Stimulated activated CD8-positive, alpha-beta memory T cell treated with anti-CD3 and anti-CD28 coated beads, Interleukin-4, amount 100 ng/mL, for 24 hours (primary cell): ENCODE results near the gene SNX7.

ENCODE experiments used
- DNase-seq: peaks from one replicate; pipeline ENCODE4 v3.0.0-alpha.2; 2020; ENCODE audit warnings: low read depth

SNX7 gene

DNA sequence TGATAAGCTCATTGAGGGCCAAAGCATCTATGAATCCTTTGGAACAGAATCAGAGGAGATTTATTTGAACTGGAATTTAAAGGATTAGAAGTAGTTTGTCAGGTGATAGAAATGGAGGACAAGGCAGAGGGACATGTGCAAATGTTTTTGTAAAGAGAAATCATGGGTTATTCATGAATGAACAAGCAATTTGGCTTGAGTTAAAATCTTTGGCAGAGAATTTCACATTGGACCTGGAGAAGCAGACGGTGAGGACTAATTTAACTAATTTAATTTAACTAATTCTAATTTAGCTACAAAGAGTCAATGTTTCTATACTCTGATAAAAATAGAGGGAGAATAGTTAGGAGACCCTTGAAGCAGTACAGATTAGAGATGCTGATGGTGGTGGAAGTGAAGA, 36.3 kb downstream of the SNX7 start:
- DNase-seq = no peak

DNA sequence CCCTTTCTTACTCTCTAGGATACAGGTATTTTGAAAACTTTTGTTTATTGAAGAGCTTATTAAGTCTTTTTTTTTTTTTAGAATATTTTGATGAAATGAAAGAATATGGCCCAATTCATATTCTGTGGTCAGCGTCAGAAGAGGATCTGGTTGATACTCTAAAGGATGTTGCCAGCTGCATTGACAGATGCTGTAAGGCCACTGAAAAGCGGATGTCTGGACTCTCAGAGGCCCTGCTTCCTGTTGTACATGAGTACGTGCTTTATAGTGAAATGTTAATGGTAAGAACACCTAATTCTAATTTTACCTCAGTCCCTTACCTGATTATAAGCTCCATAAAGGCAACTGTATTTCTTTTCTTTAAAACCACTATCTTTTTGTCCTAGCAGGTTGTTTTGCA, 37.1 kb downstream of the SNX7 start:
- no peak for DNase-seq

DNA sequence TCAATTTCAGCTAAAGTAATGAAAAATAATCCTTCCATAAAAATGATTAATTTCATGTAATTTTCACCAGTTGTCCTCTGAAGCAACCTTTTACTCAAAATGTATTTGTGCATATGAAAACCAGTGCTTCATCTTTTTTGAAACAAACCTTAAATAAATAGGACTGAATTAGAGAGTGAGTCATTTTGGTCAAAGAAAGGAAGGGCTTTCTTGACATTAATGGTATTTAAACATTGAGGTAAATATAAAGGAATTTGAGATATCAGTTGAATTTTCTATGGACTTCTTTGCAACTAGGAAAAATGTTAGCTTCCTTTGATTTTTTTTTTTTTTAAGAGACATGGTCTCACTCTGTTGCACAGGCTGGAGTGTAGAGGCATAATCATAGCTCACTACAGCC, 38.7 kb downstream of the SNX7 start:
- DNase-seq = no peak

DNA sequence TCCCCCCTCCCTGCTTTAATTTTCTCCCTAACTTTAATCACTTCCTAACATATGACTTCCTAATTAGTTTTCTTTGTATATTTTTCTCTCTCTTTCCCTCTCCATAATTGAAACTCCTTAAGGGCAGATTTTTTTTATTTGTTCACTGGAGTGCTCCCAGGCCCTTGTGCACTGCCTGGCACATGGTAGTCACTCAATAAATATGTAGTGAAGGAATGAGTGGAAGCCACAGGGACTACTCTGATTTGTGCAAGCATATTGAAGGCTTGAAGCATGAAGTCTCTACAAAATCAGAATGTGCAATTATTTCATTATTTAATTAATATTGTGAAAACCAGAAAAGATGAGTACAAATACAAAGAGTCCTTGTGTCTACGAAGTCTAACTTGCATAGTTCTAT, 41.5 kb downstream of the SNX7 start:
- no peak for DNase-seq

DNA sequence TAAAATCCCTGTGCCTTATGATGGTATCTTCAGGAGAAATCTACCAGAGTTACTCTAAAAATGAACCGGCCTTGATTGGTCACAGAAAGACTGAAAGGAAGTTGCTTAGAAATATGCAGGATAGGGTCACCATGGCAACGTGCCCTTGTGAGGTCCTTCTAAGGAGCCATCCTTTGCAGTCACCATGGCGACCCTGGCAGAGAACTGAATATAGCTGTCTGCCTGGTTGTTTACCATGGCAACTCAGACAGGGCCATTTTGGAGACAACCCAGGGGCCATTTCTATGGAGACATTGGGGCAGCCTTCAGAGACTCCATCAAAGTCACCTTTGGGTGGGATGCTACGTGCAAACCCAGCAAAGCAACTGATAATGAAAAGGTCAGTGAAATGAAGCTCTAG, 43.0 kb downstream of the SNX7 start:
- DNase-seq = no peak

DNA sequence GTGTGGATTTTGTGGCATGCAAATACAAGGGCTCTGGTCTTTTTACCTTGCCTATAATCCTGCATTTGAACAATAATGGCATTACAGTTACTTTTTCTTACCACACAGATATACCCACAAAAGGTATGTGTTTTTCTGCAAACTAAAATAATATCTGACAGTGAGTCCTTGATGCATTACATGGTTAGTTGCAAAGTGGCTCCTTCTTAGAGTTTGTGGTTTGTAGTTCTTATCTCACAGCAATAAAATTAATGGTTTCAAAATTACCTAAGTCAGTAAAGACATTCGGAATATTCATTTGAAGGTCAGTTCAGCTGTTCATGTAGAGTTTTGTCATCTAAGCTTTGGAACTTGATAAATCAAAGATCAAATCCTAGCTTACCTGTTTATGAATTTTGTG, 43.5 kb downstream of the SNX7 start:
- no peak for DNase-seq

DNA sequence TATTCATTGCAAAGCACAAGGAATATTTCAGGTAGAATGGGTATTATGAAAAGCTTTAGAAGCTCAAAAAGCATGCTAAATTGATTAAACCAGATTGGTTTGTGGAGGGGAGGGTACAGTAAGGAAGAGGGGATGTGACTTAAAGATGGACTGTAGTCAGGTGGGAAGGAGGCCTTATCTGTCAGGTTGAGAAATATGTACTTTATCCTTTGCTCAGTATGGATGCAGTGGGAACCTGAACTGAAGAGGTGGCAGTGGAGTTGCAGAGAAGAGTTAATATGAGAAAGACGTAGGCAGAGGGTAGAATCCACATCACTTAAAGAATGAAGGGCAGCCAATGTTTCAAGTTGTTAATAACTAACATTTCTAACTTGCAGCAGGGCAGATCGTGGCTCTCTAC, 44.1 kb downstream of the SNX7 start:
- no peak for DNase-seq

DNA sequence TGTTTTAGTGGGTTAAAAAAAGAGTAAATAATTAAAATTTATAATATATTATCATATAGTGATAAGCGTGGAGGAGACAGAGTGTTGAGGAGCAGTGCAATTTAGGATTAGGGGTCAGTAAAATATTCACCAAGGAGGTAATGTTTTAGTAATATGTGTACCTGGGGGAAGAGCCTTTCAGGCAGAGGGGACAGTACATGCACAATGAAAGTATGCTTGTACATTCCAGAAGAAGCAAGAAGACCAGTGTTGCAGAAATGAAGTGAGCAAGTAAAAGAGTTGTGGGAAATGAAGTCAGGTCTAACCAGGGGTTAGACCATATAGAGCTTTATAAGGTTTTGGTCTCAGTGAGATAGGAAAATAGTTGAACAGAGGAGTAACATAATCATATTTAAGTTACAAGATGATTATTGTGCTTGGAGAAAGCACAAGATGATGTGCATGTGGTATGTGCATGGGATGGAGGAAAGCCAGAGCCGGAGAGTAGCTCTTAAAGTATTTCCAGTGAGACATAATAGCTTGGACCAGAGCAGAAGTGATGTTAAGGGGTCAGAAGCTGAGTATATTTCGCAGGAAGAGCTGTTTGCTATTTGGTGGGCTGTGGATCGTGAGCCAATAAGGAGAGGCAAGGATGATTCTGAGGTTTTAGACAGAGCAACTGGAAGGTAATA, 44.8 kb downstream of the SNX7 start:
- no peak for DNase-seq

DNA sequence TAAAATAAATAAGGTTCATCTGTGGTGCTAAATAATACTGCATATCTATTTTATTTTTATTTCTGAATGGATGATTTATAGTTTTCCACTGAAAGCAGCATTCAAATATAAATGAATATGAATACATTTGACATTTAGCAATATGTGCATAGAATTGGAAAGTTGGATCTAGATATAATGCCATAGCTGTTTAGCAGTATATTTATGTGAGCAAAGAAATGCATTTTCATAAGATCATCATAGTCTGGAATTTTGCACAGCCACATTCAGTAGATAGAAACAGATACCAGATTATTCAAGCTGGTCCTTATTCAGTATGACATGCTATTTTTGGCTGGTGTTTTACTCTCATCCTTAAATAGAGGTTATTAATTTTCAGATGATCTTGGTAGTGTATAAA, 46.0 kb downstream of the SNX7 start:
- no peak for DNase-seq

DNA sequence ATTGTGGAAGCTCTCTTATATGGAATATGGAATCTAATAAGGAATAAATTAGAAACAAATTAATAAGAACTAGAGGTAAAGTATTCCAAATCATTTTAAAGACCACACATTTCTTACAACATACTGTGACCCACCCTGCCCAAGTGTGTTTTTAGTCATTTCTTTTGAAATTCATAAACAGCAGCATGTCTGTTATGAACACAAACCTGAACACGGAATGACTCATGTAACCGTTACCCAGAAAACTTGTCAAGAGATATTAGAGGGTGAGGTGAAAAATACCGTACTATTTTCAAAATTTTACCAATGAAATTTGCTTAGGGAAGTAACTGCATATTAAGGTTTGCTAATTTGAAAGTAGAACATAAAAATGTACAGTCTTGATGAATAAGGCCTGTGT, 48.4 kb downstream of the SNX7 start:
- no peak for DNase-seq

DNA sequence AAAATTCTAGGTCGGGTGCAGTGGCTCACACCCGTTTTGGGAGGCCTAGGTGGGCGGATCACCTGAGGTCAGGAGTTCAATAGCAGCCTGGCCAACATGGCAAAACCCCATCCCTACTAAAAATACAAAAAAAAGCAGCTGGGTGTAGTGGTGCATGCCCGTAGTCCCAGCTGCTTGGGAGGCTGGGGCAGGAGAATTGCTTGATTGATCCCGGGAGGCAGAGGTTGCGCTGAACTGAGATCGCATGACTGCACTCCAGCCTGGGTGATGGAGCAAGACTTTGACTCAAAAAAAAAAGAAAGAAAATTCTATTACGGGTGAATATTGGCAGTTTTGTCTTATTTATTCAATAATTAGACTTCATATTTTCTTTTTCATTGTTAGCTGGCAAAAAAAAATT, 62.1 kb downstream of the SNX7 start:
- DNase-seq = no peak

DNA sequence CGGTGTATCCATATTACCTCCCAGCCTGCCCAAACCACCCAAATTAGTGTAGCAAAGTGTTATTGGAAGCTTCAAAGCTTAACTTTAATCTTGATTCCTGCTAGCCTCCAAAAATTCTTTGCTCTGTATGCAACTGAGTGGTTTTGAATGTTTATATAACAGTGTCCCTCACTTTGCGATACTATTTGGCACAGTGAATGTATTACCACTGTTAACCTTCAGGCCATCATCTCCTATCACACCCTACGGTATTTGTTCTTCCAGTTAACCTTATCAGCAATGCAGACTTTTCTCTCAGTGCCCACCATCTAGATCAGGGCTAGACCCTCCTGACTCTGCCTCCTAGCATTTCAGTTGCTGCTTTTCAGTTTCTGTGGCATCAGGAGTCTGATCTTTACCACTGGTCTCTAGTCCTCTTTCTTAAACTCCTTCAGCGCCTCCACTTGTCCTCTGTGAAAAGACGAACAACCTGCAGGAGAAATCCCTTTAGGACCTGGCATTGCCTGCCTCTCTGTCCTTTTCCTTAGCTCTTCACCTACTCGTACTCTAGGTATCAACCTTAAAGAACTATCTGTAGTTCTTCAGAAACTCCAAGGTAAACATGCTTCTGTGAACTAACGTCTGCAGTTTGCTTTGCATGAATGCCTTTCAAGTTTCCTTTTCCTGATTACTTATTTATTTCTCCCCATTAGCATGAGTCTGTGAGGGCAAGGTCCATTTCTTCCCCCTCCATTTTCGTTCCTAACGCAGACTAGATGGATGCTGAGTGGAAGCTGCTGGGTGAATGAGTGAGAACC, 71.7 kb downstream of the SNX7 start:
- no peak for DNase-seq

DNA sequence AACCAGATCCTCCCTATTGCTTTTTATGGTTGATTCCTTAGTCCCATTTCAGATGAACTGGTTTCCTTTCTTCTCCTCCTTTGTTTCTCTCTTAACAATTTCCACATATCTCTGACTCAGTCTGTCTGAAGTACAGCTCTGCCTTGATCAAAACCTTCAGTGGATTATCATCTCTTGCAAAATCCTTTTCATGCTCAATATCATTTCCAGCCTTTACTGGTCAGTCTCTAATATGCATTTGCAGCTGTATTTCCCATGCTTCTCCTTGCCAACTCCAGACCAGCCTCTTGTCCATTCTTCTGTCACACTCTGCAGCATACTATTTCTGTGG, 72.2 kb downstream of the SNX7 start:
- no peak for DNase-seq

DNA sequence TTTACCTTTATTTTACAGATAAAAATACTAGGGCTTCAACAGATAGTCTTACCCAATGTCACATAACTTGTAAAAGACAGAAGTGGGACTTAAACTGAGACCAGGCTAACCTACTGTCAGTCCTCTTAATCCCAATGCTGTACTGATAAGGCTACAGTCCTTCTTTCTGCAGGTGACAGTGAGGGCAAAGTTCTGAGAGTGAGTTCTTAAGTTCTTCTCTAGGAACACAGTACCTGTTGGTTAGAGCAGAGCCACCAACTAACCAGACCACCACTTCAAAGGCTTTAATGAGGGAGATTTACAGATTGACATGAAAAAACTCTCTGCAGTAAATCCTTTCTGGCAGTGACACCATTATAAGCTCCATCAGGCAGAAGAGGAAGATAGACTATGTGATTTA, 74.2 kb downstream of the SNX7 start:
- DNase-seq = no peak

DNA sequence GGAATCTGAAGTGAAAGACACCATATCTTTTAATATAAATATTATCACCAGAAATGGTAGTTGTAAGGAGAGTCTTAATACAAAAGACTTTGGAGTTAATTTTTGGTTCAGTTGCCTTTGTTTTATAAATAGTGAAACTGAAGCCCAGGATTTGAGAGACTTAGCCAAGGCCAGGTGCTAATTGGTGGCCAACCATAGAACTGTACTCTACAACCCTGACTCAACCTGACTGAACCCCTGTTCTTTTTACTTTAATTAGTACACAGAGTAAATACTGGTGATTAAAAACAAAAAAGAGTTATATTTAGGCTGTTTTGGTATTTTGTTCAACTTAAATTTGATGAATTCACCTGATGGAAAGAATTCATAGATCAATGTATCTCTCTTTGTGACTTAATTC, 76.3 kb downstream of the SNX7 start:
- no peak for DNase-seq

DNA sequence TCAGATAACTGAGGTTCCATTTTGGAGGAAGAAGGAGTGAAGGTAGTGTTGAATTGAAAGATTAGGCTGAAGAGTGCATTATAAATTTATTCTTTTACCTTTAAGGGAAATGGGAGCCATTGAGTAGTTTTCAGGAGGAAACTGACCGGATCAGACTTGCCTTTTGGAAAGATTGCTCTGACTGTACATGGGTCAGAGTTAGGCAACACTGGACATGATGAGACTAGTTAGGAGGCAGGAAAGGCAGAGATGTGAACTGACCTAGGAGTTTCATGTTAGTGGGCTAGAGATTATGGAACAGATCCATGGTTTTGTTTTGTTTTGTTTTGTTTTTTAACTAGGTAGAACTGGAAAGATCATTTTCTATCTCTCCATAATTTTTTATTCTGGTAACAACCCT, 78.2 kb downstream of the SNX7 start:
- no peak for DNase-seq

DNA sequence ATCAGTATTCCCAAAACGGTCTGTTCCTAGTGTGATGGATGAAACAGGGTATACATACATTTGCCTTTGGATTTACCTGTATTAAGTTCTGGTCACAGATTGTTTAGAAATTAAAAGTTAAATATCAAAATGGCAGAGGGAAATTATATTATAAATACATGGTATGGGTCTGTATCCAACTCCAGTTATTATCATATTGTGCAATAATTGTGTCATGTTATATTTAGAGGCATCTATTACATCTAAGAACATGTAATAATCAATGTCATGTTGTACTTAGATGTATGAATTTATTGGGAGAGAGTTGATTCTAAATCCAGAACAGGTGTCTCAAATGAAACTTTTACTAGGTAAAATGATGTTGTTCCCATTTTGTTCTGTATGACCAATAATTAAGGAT, 79.6 kb downstream of the SNX7 start:
- no peak for DNase-seq

DNA sequence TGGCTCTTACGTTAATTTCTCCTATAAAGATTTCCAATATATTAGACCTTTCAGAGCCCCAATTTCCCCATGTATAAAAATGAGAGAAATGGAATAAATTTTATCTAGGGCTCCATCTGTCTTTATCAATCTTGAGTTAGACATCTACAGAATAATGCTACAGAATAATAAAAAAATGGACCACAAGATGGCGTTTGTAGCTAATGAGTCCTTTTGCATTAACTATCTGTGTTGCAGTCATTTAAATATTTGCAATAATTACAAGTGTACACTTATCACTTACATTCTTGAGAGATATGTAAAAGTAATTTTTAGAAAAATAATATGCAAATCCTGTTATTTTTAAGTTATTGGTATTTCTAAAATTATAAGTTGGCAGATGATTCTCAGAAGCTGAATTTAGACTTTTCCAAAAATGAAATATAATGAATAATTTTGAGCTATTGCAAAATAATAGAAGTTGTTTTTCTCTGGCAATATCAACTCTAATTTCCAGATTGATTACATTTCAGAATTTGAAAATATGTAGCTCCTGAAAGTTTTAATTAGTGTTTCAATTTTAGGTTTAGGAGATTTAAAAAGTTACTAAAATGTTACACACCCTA, 87.7 kb downstream of the SNX7 start:
- DNase-seq = no peak

DNA sequence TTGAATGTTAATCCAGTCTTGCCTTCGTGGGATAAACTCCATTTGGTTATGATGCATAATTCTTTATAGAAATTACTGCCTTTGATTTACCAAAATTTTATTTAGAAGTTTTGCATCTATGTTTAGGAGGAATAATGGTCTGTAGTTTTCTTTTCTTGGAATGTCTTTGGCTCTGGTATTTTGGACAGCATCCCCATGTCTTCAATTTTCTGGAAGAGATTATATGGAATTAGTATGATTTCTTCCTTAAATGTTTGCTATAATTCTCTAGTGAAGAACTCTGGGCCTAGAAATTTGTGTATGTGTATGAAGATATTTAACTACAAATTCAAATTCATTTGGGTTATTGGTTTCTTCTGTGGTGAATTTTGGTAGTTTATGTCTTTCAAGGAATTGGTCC, 92.7 kb downstream of the SNX7 start:
- no peak for DNase-seq

DNA sequence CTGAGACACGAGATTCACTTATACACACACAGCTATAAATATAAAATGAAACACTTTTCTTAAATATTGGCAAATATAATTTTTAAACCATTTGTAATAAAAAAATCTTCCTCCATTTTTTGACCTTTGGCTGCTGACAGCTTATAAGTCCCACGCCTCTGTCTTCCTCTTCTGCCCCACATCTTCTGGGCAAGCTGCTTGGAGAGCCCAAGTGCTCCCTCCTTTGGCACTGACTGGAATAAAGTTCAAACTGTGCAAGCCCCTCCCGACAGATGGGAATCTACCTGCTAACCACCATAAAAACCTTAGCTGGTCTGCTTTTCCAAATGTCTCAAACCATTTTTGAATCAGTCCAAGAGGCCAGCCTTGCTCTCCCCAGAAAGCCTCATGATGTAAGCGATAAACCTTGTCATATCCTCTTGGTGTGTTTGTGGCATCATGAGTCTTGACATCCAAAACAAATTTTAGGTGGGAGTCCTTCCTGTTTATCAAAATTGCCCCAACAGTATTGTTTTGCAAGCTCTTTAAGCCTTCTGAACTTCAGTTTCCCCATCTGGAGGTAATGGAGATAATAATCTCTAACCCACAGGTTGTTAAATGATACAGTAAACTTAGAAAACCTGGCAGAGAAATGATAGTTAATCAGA, 99.8 kb downstream of the SNX7 start:
- no peak for DNase-seq

DNA sequence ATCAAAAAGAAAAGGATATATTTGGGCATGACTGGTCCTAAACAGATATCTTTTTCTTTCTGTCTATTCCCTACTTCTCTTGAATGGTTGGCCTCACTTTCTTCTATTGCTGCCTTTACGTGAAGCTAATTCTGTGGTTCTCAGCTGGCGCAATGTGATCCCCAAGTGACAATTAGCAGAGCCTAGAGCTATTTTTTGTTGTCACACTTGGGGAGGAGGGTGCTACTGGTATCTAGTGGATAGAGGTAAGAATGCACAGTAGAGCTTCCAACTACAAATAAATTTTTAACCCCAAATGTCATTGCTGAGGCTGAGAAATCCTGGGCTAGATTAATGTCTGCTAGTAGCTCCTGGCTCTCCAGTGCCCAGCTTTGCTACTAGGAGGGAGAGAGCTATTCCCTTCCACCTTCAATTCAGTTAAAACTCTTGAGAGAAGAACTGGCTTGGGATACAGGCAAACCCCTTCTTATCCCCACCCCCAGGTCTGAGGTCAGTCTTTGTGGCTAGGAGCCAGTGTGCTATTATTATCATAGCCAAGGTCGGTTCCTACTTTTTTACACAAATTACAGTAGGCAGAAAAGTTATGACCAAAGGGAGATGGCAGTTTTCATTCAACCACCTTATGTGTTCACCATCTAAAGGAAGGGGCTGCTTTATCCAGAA, 102.1 kb downstream of the SNX7 start:
- no peak for DNase-seq

DNA sequence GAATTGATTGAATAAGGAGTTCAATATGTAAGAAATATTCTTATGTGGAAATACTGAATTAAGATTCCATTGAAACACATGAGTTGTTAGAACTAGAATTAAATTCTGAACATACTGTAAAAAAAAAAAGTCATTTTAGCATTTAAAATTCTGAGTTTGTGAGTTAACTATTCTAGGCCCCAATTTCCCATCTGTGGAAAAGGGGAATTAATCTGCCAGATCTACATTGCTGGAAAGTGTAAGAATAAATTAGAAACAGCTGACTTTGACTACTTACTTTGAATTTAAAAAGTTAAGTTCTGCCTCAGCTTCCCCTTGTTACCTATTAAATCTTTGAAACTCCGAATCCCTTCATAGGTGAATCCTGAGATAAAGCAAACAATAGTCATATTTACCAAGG, 103.0 kb downstream of the SNX7 start:
- no peak for DNase-seq

DNA sequence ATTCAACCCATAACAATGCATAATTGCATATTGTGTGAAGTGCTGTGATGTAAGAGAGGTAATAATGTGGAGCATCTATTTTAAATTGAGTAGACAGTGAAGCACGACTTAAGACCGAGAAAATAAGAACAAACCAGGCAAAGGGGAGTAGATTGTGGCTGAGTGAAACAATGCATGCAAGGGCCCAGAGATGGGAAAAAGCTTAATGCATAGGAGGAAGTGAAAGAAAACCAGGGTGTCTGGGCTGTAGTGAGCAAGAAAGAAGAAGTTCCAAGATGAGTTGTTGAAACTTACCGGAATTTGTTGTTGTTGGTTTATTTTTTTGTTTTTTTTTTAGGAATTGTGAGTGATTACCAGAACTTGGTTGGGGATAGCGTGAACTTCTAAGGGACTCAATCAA, 104.7 kb downstream of the SNX7 start:
- DNase-seq = no peak
